GM12873 (cell line): ENCODE results near the gene ATP1A4.

Source experiments
- TF ChIP-seq, protein P1 (sequence below): IDR thresholded peaks from 2 replicates; pipeline ENCODE4 v1.5.1; 2012; ENCODE audit warnings: low read depth, mild to moderate bottlenecking, moderate library complexity, low read length, control low read depth; ENCODE audit not compliant: insufficient read depth; ENCODE audit errors: missing control alignments

The ATP1A4 gene

DNA sequence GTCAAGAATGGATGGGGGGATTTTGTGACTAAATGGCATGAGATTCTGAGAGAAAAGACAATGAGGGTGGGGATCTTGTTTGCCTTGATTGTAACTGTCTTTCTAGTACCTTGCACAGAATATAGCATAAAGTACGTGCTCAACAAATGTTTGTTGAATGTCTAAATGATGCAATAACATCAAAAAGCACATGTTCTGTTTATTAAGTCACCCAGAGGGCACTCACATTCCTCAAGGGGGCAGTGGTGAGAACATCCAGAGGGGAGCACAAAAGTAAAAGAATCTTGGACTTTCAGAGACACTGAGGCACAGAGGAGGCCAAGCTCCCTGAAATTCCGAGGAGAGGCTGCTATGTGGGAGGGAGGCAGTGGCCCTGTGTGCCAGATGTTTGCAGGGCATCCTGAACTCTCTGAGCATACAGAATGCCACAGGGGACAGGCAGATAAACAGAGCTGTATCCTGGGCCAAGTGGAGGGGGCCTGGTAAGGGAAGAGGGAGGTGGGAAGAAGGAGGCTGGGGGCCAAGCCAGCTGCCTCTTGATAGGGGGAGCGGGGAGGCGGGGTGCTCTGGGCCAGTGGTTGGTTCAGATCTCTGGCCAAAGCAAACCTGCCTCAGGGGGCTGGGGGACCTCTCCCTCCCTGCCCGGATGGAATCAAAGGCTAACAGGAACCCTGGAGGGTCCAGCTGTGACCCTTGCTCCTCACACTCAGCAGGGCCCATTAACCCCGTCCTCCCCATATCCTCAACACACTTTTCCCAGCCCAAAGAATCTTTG is 42.3 kb upstream of the ATP1A4 start:
- TF ChIP-seq, protein P1, sequence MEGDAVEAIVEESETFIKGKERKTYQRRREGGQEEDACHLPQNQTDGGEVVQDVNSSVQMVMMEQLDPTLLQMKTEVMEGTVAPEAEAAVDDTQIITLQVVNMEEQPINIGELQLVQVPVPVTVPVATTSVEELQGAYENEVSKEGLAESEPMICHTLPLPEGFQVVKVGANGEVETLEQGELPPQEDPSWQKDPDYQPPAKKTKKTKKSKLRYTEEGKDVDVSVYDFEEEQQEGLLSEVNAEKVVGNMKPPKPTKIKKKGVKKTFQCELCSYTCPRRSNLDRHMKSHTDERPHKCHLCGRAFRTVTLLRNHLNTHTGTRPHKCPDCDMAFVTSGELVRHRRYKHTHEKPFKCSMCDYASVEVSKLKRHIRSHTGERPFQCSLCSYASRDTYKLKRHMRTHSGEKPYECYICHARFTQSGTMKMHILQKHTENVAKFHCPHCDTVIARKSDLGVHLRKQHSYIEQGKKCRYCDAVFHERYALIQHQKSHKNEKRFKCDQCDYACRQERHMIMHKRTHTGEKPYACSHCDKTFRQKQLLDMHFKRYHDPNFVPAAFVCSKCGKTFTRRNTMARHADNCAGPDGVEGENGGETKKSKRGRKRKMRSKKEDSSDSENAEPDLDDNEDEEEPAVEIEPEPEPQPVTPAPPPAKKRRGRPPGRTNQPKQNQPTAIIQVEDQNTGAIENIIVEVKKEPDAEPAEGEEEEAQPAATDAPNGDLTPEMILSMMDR, result peak; percentile 68

DNA sequence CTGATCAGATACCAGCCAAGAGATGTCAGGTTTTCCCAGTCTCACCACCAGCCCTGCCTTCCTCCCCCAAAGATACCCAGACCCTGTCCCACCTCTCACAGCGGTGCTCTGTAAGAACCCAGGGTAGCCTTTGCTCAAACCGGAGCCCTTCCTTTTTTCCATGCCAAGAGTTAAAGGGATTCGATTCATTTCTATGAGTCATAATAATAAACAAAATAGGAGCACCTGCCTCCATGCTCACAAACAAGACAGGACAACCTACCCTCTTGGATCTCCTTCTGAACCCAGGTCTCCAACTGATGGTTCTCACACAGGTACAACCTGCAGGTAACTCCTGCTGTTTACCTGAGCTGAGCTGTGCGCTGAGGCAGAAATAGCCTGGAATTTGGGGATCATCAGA is 41.7 kb upstream of the ATP1A4 start:
- TF ChIP-seq, protein P1, result no peak

DNA sequence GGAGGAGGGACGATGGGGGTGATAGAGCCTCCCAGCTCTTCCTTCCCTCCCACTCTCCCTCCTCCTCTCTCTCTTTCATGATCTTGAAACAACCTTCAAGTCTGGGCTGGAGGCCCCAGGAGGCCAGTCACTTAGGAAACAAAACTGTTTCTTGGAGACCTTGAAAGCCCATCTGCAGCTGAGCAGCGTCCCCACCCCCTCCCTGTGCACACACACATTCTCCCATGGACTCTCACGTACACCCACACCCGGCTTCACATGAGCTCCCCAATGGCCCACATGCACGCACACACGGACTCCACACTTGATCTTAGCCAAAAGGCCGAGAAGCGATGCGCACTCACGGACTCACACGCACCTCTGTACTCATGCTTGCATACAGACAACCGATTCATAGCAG is 39.0 kb upstream of the ATP1A4 start:
- TF ChIP-seq, protein P1, result no peak

DNA sequence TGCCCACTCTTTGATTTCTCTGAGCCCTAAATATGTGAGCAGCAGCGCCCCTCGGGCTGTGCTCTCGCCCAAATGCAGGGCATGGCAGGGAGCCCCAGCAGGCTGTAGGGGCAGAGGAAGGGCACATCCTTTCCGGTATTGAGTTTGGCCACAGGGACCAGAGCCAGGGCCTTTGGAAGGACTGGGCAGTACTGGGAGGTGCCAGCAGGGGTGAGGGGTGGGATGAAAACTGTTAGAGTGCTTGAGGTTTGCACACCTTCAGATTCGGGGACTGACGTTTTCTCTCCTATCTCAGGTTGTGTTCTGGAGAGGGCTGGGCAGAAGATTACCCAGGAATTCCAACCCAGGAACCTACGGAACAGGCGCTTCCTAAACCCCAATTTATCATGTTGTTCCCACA is 38.0 kb upstream of the ATP1A4 start:
- TF ChIP-seq, protein P1, result no peak

DNA sequence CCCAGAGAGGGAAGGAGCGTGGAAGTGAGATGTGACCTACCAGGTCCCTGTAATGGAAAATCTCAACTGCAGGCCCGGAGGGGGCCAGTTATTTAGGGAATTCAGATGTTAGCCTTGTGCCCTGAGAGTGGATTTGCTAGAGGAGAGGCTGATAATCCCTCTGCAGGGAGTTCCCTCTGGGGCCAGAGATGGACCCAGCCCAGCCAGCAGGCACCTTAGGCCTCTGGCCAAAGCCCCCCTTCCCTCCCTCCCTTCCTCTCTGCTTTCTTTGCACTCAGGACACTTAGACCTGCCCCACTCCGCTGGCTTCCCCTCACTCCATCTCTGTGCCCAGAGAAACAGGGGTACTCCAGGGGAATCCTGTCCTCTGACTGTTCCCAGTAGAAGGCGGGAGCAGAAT is 37.3 kb upstream of the ATP1A4 start:
- TF ChIP-seq, protein P1, result no peak

DNA sequence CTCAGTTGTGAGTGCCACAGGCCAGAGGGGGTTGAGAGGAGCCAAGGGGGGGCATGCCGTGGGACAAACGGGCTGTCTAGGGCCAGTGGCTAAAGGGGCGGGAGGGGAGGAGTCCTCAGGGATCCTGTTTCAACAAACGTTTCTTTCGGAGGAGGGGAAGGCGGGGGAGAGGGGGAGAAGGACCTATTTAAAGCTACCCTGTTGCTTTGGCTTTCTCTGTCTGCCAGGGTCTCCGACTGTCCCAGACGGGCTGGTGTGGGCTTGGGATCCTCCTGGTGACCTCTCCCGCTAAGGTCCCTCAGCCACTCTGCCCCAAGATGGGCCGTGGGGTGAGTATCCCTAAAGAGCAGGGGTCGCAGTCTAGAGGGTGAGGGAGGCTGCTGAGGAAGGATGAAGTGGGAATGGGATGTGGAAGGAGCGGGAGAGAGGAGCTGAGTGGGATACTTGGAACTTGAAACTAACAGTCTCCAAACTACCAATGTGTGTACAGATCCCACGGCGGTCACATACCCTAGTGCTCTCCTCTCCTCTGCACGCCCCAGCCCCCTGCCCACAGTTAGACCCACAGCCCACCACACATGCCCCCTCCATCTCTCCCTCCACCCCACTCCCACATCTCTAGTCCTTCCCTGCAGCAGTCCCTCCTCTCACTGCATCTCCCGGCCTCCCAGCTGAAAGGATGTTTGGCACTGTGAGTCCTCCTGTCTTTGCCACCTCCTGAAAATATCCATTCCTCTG is 35.7 kb upstream of the ATP1A4 start, which contains the start of gene ATP1A2:
ATP1A2 (plus strand) TSS at position 215 of the 738 bp plus-strand sequence; CDS start at position 318, 103 bp downstream.
- TF ChIP-seq, protein P1, result no peak

DNA sequence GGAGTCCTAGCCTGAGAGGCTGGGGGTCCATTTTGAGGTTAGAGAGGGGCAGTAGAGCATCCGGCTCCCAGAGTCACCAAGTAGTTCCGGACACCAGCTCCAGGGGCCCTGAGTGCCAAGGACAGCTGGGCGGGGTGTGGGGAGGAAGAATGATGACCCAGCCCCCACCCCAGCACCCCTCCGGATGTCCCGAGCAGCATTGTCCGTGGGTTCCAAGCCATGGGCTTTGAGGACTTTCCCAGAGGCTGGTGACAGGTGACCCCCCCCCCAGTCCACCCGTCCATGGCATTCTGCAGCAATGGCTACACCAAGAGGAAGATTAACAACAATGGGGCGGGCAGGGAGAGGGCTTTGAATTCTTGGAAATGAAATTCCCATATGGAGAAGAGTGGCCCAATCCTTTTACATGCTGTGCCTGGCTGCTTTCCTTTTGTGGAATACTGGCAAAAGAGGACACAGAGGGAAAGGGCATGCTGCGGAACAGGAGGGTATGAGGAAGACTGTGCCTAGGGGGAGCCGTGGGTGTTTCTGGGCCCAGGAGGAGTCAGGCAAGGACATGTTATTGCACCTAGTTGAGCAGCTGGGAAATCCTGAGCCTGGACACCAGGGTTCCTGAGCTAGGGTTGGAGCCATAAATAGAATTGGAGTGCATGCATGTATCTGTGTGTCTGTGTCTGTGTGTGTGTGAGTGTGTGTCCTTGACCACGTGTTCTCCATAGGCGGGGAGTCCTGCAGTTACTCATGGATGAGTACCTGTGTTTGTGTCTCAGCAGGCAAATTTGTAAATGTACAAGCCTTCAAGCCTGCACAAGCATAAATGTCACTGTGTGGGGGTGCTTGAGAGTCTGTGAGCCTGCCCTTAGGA is 34.9 kb upstream of the ATP1A4 start:
- TF ChIP-seq, protein P1, result no peak
